Nephron progenitor cell (in vitro differentiated cells): ENCODE data around the gene EFNA5.

Experiments
- DNase-seq: peaks from one replicate; pipeline ENCODE4 v3.0.0; 2021
- H3K27ac Mint-ChIP-seq: 2 replicates; pipeline ENCODE4 v1.8.0; 2021; ENCODE audit warnings: mild to moderate bottlenecking, moderate library complexity, mixed read lengths
- H3K27me3 Mint-ChIP-seq: 2 replicates; pipeline ENCODE4 v1.8.0; 2021; ENCODE audit warnings: mild to moderate bottlenecking, low read depth, mixed read lengths; ENCODE audit not compliant: poor library complexity
- H3K36me3 Mint-ChIP-seq: 2 replicates; pipeline ENCODE4 v1.8.0; 2021; ENCODE audit warnings: low read depth, mixed read lengths
- H3K4me1 Mint-ChIP-seq: 2 replicates; pipeline ENCODE4 v1.8.0; 2021; ENCODE audit warnings: mixed read lengths
- H3K4me3 Mint-ChIP-seq: 2 replicates; pipeline ENCODE4 v1.8.0; 2021; ENCODE audit warnings: mild to moderate bottlenecking, moderate library complexity, mixed read lengths
- H3K9me3 Mint-ChIP-seq: 2 replicates; pipeline ENCODE4 v1.8.0; 2021; ENCODE audit warnings: mild to moderate bottlenecking, moderate library complexity, mixed read lengths
- CTCF ChIP-seq: fragments of 200-600 bp; sonication (generic); IDR thresholded peaks from 2 replicates; pipeline ENCODE4 v1.5.0; 2021; ENCODE audit warnings: antibody characterized with exemption

Gene EFNA5

GRCh38 chr5:107624235-107624634 lies 46.5 kb downstream of the EFNA5 start:
- H3K9me3 Mint-ChIP-seq, result no peaks in the 10 kb centered on the region
- no peak overlapping the region for H3K4me3 Mint-ChIP-seq
- no peak overlapping the region for H3K27ac Mint-ChIP-seq
- H3K36me3 Mint-ChIP-seq, result no peaks in the 10 kb centered on the region
- H3K4me1 Mint-ChIP-seq, result peaks cover 7% of the 10 kb centered on the region
- no peaks in the 10 kb centered on the region for H3K27me3 Mint-ChIP-seq
- no peak for DNase-seq
- TF ChIP-seq CTCF, result no peak

DNA sequence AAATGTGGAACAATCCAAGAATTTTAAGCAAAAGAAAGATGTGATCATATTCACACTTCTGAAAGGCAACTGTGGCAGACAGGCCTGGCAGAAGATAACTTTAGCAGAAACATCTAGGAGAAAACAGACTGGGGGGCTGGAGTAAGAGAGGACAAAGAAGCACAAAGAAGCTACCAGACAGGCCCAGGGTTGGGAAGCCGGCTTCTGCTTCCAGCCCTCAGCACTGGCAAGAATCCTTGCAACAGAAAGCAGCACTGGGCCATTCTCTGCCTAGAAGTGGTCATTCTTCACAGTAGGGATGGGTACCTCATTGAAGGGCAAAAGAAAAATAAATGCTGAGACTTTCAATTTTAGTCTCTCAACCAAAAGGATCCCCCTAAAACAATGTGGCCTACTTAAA lies 49.6 kb downstream of the EFNA5 start:
- H3K27ac Mint-ChIP-seq, result peak overlapping the region; percentile 7
- peaks cover 2% of the 10 kb centered on the region for H3K27me3 Mint-ChIP-seq

DNA sequence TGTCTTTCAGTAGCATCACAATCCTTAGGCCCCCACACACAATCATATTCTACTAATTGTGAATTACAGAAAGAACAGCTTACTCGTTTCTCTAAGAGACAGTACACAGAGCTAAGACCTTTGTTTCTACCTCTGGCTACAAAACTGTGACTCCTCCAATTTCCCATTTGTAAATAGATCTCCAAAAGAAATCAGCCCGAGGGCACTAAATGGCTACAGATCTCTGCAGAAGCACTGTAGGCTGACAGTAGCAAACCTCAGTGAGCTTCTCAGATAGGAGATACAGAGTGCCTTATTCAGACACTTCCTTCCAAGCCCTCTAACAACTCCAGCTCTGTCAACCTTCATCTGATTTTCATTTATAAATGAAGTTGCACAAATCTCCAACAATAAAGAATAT lies 51.0 kb downstream of the EFNA5 start:
- H3K9me3 Mint-ChIP-seq, result no peaks in the 10 kb centered on the region
- peaks cover 2% of the 10 kb centered on the region for H3K27me3 Mint-ChIP-seq
- no peak overlapping the region for H3K4me3 Mint-ChIP-seq
- DNase-seq, result no peak
- no peak for TF ChIP-seq CTCF
- peaks cover 21% of the 10 kb centered on the region for H3K4me1 Mint-ChIP-seq
- no peaks in the 10 kb centered on the region for H3K36me3 Mint-ChIP-seq
- peak overlapping the region; percentile 7 for H3K27ac Mint-ChIP-seq

More for the DNA sequence above, 49.6 kb downstream of the EFNA5 start:
- no peaks in the 10 kb centered on the region for H3K9me3 Mint-ChIP-seq
- no peak for TF ChIP-seq CTCF
- H3K4me1 Mint-ChIP-seq, result peaks cover 11% of the 10 kb centered on the region
- H3K36me3 Mint-ChIP-seq, result no peaks in the 10 kb centered on the region
- no peak overlapping the region for H3K4me3 Mint-ChIP-seq
- no peak for DNase-seq

DNA sequence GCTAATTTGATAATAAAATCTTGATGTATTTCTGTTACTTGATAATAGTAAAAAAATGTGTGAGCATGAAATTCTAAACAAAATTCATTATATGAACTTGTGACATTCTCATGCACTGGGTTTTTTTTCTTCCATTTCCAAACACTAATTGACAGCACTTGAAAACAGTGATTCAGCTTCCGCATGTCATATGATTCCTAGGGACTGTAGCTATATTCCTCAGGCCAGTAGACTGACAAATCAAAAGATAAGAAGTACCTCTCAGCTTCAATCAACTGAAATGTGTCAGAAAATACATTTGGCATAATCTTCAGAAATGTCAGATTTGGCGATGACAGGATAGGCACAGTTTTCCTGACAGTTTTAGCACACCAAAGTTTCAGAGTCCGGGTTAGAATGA lies 52.5 kb downstream of the EFNA5 start:
- peaks cover 2% of the 10 kb centered on the region for H3K27me3 Mint-ChIP-seq
- H3K27ac Mint-ChIP-seq, result no peak overlapping the region
- H3K4me1 Mint-ChIP-seq, result peaks cover 35% of the 10 kb centered on the region
- no peak for TF ChIP-seq CTCF
- no peaks in the 10 kb centered on the region for H3K36me3 Mint-ChIP-seq
- DNase-seq, result no peak
- H3K4me3 Mint-ChIP-seq, result no peak overlapping the region
- no peaks in the 10 kb centered on the region for H3K9me3 Mint-ChIP-seq

GRCh38 chr5:107617052-107617451 lies 53.7 kb downstream of the EFNA5 start:
- no peak for DNase-seq
- Mint-ChIP-seq H3K4me3 (no peak overlapping the region), H3K4me1 (peaks cover 36% of the 10 kb centered on the region), H3K27ac (no peak overlapping the region), H3K36me3 (no peaks in the 10 kb centered on the region), H3K9me3 (no peaks in the 10 kb centered on the region), H3K27me3 (peaks cover 2% of the 10 kb centered on the region)
- TF ChIP-seq CTCF, result no peak

GRCh38 chr5:107616213-107616612 lies 54.5 kb downstream of the EFNA5 start:
- H3K27me3 Mint-ChIP-seq, result peaks cover 2% of the 10 kb centered on the region
- H3K9me3 Mint-ChIP-seq, result no peaks in the 10 kb centered on the region
- H3K4me1 Mint-ChIP-seq, result peaks cover 36% of the 10 kb centered on the region
- no peak for TF ChIP-seq CTCF
- H3K27ac Mint-ChIP-seq, result no peak overlapping the region
- no peak for DNase-seq
- no peak overlapping the region for H3K4me3 Mint-ChIP-seq
- H3K36me3 Mint-ChIP-seq, result no peaks in the 10 kb centered on the region
